AG04449 (cell line): ENCODE measurements around the gene PKLR.
"Not testable (repeated sequence)": the region's sequence is repeated elsewhere in the genome, so short reads cannot be mapped to it uniquely, and the experiment has no call there.

Source experiments
- CTCF ChIA-PET: fragments of 350-600 bp; formaldehyde crosslinking; extraction: SDS; loops from one replicate; lab custom pipeline; 2021; ENCODE audit warnings: antibody characterized with exemption; lab: Yijun Ruan, JAX
- POLR2A ChIA-PET: fragments of 400-600, 350-600 bp; formaldehyde crosslinking; extraction: SDS; loops from one replicate; lab custom pipeline; 2020; ENCODE audit warnings: antibody characterized with exemption, inconsistent platforms; lab: Yijun Ruan, JAX
- DNase-seq: peaks from one replicate; pipeline ENCODE4 v3.0.0-alpha.2; 2010; ENCODE audit warnings: low read depth, low spot score
- H3K4me3 ChIP-seq: 2 replicates; pipeline ENCODE4 v1.5.1; 2011; ENCODE audit warnings: low read depth, mild to moderate bottlenecking, control low read depth, low read length
- TF ChIP-seq, protein P1 (sequence below): IDR thresholded peaks from one replicate; pipeline ENCODE4 v1.5.1; 2011; ENCODE audit warnings: mild to moderate bottlenecking, moderate library complexity, low read length, control low read depth, inconsistent platforms; ENCODE audit not compliant: insufficient read depth; ENCODE audit errors: missing control alignments

Gene PKLR

GRCh38 chr1:155250246-155250632, 51.0 kb downstream of the PKLR start:
- TF ChIP-seq, protein P1, sequence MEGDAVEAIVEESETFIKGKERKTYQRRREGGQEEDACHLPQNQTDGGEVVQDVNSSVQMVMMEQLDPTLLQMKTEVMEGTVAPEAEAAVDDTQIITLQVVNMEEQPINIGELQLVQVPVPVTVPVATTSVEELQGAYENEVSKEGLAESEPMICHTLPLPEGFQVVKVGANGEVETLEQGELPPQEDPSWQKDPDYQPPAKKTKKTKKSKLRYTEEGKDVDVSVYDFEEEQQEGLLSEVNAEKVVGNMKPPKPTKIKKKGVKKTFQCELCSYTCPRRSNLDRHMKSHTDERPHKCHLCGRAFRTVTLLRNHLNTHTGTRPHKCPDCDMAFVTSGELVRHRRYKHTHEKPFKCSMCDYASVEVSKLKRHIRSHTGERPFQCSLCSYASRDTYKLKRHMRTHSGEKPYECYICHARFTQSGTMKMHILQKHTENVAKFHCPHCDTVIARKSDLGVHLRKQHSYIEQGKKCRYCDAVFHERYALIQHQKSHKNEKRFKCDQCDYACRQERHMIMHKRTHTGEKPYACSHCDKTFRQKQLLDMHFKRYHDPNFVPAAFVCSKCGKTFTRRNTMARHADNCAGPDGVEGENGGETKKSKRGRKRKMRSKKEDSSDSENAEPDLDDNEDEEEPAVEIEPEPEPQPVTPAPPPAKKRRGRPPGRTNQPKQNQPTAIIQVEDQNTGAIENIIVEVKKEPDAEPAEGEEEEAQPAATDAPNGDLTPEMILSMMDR: no peak
- no peak for DNase-seq
- ChIA-PET POLR2A (interaction anchor here (0.7 to 1.7 kb wide), 6 partner anchors 9 to 77 kb away, joined by 3 to 13 read pairs (median 5); partner anchors contain the start of genes KRTCAP2, RUSC1 and SCAMP3), CTCF (interaction anchor here (0.7 to 11.3 kb wide), 71 partner anchors 10 to 479 kb away, joined by 3 to 253 read pairs (median 6); partner anchors contain the start of genes CLK2, FDPS, HCN3 and KRTCAP2)
- no peak overlapping the region for H3K4me3 ChIP-seq

- ChIA-PET CTCF (interaction anchor here (1.0 to 11.3 kb wide), 10 partner anchors 8 to 344 kb away, joined by 3 to 253 read pairs (median 16); partner anchors contain the start of genes CLK2, FDPS, HCN3 and KRTCAP2), POLR2A (interaction anchor here (1.1 kb wide), 1 partner anchor 14 kb away, joined by 5 read pairs; the partner anchor contains the start of gene SCAMP3)
- no peak for DNase-seq
- TF ChIP-seq, protein P1: no peak
- no peak overlapping the region for H3K4me3 ChIP-seq
Observed at GRCh38 chr1:155247667-155248553, 53.3 kb downstream of the PKLR start.

DNA sequence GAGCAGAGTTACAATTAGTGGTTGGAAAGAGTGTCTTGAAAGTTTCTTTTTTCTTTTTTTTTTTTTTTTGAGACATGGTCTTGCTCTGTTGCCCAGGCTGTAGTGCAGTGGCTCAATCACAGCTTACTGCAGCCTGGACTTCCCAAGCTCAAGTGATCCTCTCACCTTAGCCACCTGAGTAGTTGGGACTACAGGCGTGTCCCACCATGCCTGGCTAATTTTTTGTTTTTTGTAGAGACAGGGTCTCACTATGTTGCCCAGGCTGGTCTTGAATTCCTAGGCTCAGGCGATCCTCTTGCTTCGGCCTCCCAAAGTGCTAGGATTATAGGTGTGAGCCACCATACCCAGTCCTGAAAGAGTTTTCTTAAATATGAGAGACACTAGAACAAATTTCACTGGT, 54.4 kb downstream of the PKLR start:
- CTCF ChIA-PET: interaction anchor here (1.0 to 11.3 kb wide), 5 partner anchors 9 to 77 kb away, joined by 3 to 253 read pairs (median 4); partner anchors contain the start of genes FDPS and RUSC1
- H3K4me3 ChIP-seq, DNase-seq, POLR2A ChIA-PET: not testable (repeated sequence)

GRCh38 chr1:155245163-155245524, 56.1 kb downstream of the PKLR start:
- POLR2A ChIA-PET: no interaction called here
- no peak for DNase-seq
- peak overlapping the region; percentile 67 for H3K4me3 ChIP-seq
- TF ChIP-seq, protein P1: no peak
- CTCF ChIA-PET: interaction anchor here (0.6 to 5.7 kb wide), 13 partner anchors 10 to 404 kb away, joined by 3 to 28 read pairs (median 3); partner anchors contain the start of genes ENTREP3, MTX1 and THBS3

- peak overlapping the region; percentile 67 for H3K4me3 ChIP-seq
- POLR2A ChIA-PET: interaction anchor here (1.0 to 1.2 kb wide), 2 partner anchors 20 to 40 kb away, joined by 3 to 4 read pairs; no protein-coding TSS in a partner anchor
- CTCF ChIA-PET: interaction anchor here (0.6 to 5.7 kb wide), 17 partner anchors 8 to 404 kb away, joined by 3 to 28 read pairs (median 4); partner anchors contain the start of genes ENTREP3, MTX1 and THBS3
- peak; percentile 99 for DNase-seq
- TF ChIP-seq, protein P1: peak; percentile 23
Observed at GRCh38 chr1:155244368-155245162, 56.7 kb downstream of the PKLR start.

GRCh38 chr1:155242805-155243358, 58.4 kb downstream of the PKLR start:
- TF ChIP-seq, protein P1: no peak
- ChIA-PET POLR2A (interaction anchor here (1.1 kb wide), 1 partner anchor 36 kb away, joined by 4 read pairs; no protein-coding TSS in a partner anchor), CTCF (interaction anchor here (0.9 to 5.7 kb wide), 6 partner anchors 10 to 81 kb away, joined by 3 to 28 read pairs (median 5); partner anchors contain the start of genes MTX1 and THBS3)
- peak overlapping the region; percentile 67 for H3K4me3 ChIP-seq
- DNase-seq: no peak
